Uterus (tissue), 4 donors: ENCODE data around the gene COQ8B. TPM values are rescaled to one million over a fixed set of nuclear protein-coding genes. Genes with fewer than 3 reads are reported as not detected.

Experiments used
- DNase-seq, 2 donors: peaks; one replicate each; pipeline ENCODE4 v3.0.0-alpha.2; 2019 to 2020
- H3K27ac ChIP-seq, 2 donors: fragments of 200-600 bp; sonication (generic); 1 replicate in 1 of 2; 2 replicates in 1 of 2; pipeline ENCODE4 v1.5.1; 2016 to 2018
- H3K27me3 ChIP-seq, 2 donors: fragments of 200-600 bp; sonication (generic); one replicate each; pipeline ENCODE4 v1.5.1; 2018 to 2019; ENCODE audit warnings: control low read depth in 1 of 2
- H3K36me3 ChIP-seq, 2 donors: fragments of 200-600 bp; sonication (generic); one replicate each; pipeline ENCODE4 v1.5.1; 2019; ENCODE audit warnings: control low read depth in 1 of 2
- H3K4me1 ChIP-seq, 2 donors: fragments of 200-600 bp; sonication (generic); one replicate each; pipeline ENCODE4 v1.5.1; 2018 to 2019; ENCODE audit warnings: control low read depth in 1 of 2
- H3K4me3 ChIP-seq, 2 donors: fragments of 200-600 bp; sonication (generic); 1 replicate in 1 of 2; 2 replicates in 1 of 2; pipeline ENCODE4 v1.5.1; 2018 to 2019; ENCODE audit warnings: mild to moderate bottlenecking in 1 of 2
- H3K9me3 ChIP-seq, 2 donors: fragments of 200-600 bp; sonication (generic); one replicate each; pipeline ENCODE4 v1.5.1; 2019; ENCODE audit warnings: control low read depth in 1 of 2
- CTCF ChIP-seq, 4 experiments: fragments of 200-600 bp in 2 of 4; fragments of 450-650 bp in 2 of 4; sonication (generic) in 2 of 4; IDR thresholded peaks; one replicate each; pipeline ENCODE4 v1.5.1; 2016 to 2019; ENCODE audit warnings: antibody characterized with exemption in 4 of 4, mild to moderate bottlenecking in 2 of 4, moderate library complexity in 1 of 4
- POLR2A ChIP-seq, 2 donors: fragments of 450-650 bp; IDR thresholded peaks; one replicate each; pipeline ENCODE4 v1.6.1; 2016; ENCODE audit warnings: antibody characterized with exemption in 2 of 2, mild to moderate bottlenecking in 1 of 2, moderate library complexity in 1 of 2
- intact Hi-C: fragments of 100-400 bp; cut with DNase I; formaldehyde crosslinking; loops from one replicate; pipeline ENCODE4 v1.15.1; 2023; ENCODE audit warnings: low total_unique reads
- total RNA-seq, 4 donors: library from RNA; depleted of rRNA in 3 of 4; stranded (reverse); fragments of >200 nt in 3 of 4; gene quantifications; one replicate each; pipeline versions ENCODE4 v1.1.0 to v1.2.4, GENCODE V29; 2014 to 2023
- donor health status: DM: yes; HTN: yes; CAD: no.

Gene COQ8B
- total RNA-seq, 4 donors from 2014 or later = 9.7 to 51.8 (median 35.6) TPM

- TF ChIP-seq POLR2A (IDR thresholded peaks at IDR 0.05) = no peak
- peak; percentile 31 to 63 (median 49) for TF ChIP-seq CTCF (IDR thresholded peaks at IDR 0.05)
- intact Hi-C loops = no loop called here
- H3K4me3 ChIP-seq = no peak overlapping the region
- H3K36me3 ChIP-seq = no peaks in the 10 kb centered on the region
- DNase-seq = peak; percentile 59 to 71
- no peaks in the 10 kb centered on the region for H3K27me3 ChIP-seq
- H3K4me1 ChIP-seq = no peaks in the 10 kb centered on the region
- H3K27ac ChIP-seq = peak overlapping the region; percentile 41 to 43
- H3K9me3 ChIP-seq = no peaks in the 10 kb centered on the region
Observed at GRCh38 chr19:40702337-40703012, 14.2 kb downstream of the COQ8B start.

- H3K9me3 ChIP-seq = no peaks in the 10 kb centered on the region
- H3K4me3 ChIP-seq = no peak overlapping the region
- intact Hi-C loops = no loop called here
- H3K4me1 ChIP-seq = no peaks in the 10 kb centered on the region
- no peak for TF ChIP-seq CTCF (IDR thresholded peaks at IDR 0.05)
- DNase-seq = no peak
- H3K36me3 ChIP-seq = no peaks in the 10 kb centered on the region
- no peak overlapping the region for H3K27ac ChIP-seq
- no peaks in the 10 kb centered on the region for H3K27me3 ChIP-seq
Observed at GRCh38 chr19:40701758-40702157, 14.9 kb downstream of the COQ8B start.

GRCh38 chr19:40700083-40700482 is 16.6 kb downstream of the COQ8B start:
- Histone ChIP-seq H3K27ac (no peak overlapping the region), H3K36me3 (no peaks in the 10 kb centered on the region), H3K27me3 (no peaks in the 10 kb centered on the region), H3K4me3 (no peak overlapping the region), H3K4me1 (no peaks in the 10 kb centered on the region), H3K9me3 (no peaks in the 10 kb centered on the region)
- DNase-seq = no peak
- TF ChIP-seq CTCF (IDR thresholded peaks at IDR 0.05) (no peak), POLR2A (IDR thresholded peaks at IDR 0.05) (no peak)
- intact Hi-C loops = no loop called here

- intact Hi-C loops = no loop called here
- no peaks in the 10 kb centered on the region for H3K27me3 ChIP-seq
- TF ChIP-seq CTCF (IDR thresholded peaks at IDR 0.05) (no peak), POLR2A (IDR thresholded peaks at IDR 0.05) (no peak)
- no peaks in the 10 kb centered on the region for H3K9me3 ChIP-seq
- H3K4me3 ChIP-seq = no peak overlapping the region
- DNase-seq = no peak
- H3K4me1 ChIP-seq = peaks cover 0 to 1% of the 10 kb centered on the region in 2 donors
- H3K36me3 ChIP-seq = no peaks in the 10 kb centered on the region
- H3K27ac ChIP-seq = no peak overlapping the region
Observed at GRCh38 chr19:40697007-40697406, 19.7 kb downstream of the COQ8B start.

- intact Hi-C loops = no loop called here
- no peak overlapping the region for H3K27ac ChIP-seq
- no peak overlapping the region for H3K4me3 ChIP-seq
- no peak for DNase-seq
- H3K4me1 ChIP-seq = peaks cover 0 to 8% of the 10 kb centered on the region in 2 donors
- no peaks in the 10 kb centered on the region for H3K36me3 ChIP-seq
- TF ChIP-seq POLR2A (IDR thresholded peaks at IDR 0.05) (no peak), CTCF (IDR thresholded peaks at IDR 0.05) (no peak)
- H3K9me3 ChIP-seq = no peaks in the 10 kb centered on the region
- H3K27me3 ChIP-seq = no peaks in the 10 kb centered on the region
Observed at GRCh38 chr19:40695881-40696280, 20.8 kb downstream of the COQ8B start.
